Activated CD8-positive, alpha-beta memory T cell treated with anti-CD3 and anti-CD28 coated beads for 1 hour (primary cell): ENCODE measurements around the gene THTPA.

ENCODE experiments used
- DNase-seq, 2 donors: peaks; one replicate each; pipeline ENCODE4 v3.0.0-alpha.2; 2020; ENCODE audit warnings: low read depth in 1 of 2; ENCODE audit errors: extremely low read depth in 1 of 2

The THTPA gene

DNA sequence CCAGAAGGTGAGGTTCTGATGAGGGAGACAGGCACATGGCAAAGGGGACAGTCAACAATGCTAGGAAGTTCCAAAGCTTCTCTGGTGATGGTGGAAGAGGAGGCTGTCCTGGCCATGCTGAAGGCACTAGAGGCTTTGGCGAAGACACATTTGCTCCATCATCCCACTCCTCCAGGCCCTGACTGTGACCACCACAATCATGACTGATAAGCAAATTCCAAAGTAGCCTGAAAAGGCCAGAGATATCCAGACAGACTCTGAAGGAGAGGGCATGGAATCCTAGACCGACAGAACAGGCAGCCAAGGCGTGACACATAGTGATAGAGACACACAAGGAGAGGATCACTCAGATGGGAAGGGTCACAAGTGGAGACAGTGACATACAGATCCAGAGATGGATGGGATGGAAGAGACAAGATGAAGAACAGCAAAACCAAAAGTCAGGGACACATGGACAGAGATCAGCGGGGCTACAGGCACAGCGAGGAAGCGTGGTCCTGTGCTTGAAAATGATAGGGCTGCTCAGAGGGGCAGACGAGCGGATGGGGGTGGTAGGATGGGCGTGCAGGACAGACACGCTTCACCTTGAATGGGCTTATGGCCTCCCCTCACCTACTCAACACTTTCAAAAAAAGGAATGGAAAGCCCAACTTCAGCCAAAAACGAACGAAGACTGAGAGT is 5.8 kb upstream of the THTPA start:
- no peak for DNase-seq

DNA sequence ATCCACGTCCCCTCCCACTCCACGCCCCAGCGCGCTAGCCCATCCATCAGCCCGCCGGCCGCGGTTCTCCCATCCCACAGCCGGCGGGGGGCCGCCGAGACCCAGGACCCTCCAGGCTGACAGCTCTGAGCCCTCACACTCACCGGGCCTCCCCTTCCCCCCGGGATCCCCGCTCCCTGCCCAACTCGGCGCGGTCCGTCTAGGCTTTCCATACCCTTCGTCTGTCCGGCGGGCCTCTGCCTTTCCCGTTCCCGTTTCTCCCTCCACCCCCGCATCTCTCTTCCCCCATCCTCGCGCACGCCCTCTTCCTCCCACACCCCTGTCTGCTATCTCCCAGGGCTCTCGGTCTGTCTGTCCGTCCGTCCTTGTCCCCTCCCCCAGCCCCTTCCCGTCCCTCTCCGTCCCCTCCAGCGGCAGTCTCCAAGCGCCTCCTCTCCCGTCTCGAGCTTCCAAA is 5.2 kb upstream of the THTPA start:
- DNase-seq, result no peak

DNA sequence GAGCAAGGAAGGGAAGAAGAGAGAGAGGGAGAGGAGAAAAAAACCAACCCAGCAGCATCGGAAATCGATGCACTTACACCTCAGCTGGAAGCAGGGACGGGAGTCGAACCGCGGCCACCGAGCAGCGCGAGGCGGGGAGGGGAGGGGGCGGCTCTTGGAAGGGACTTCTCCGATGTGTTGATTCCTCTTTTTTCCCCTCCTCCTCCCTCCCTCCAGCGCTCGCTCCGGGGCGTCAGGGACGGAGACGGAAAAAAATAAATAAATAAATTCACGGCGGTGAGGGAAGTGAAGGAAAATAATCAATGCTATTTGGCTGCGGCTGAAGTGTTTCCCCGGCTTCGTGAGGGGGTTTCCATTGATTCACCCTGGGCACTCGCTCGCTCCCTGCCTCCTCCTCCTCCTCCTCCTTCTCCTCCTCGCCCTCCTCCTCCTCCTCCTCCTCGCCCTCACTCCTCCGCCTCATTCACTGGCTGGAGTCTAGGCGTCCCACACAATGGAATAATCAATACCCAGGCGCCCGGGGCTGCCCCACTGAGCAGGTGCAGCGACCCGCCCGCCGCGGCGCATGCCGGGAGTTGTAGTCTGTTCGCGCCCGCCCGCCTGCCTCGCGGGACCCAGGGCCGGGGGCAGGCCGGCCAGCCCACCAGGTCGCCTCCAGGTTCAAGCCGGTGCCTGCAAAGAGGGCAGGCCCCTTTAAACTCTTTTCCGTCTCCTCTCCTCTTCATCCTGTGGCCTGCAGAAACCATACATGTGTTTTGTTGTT is 4.6 kb upstream of the THTPA start, which contains the start of gene ZFHX2:
TSS of gene ZFHX2 (minus strand) at position 500 of the 763 bp plus-strand sequence. CDS start 16,440 bp downstream, outside the sequence.
- DNase-seq, result peak; percentile 23 to 67

DNA sequence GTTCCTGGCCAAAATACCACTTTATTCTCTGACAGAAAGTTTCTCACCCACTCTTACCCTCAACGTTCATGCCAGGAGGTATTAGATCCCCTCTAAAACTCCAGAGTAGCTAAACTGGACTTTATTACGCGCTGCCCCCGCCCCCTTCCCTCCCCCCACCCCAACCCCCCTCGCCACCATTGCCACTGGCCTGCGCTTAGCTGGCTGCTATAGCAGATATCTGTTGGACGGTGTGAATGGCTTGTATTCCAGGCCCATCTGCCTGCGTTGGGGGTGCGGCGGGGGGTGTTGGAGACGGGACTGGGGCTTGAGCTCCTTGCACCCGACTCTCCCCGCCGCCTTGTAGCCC is 564 bp upstream of the THTPA start:
- DNase-seq, result no peak

DNA sequence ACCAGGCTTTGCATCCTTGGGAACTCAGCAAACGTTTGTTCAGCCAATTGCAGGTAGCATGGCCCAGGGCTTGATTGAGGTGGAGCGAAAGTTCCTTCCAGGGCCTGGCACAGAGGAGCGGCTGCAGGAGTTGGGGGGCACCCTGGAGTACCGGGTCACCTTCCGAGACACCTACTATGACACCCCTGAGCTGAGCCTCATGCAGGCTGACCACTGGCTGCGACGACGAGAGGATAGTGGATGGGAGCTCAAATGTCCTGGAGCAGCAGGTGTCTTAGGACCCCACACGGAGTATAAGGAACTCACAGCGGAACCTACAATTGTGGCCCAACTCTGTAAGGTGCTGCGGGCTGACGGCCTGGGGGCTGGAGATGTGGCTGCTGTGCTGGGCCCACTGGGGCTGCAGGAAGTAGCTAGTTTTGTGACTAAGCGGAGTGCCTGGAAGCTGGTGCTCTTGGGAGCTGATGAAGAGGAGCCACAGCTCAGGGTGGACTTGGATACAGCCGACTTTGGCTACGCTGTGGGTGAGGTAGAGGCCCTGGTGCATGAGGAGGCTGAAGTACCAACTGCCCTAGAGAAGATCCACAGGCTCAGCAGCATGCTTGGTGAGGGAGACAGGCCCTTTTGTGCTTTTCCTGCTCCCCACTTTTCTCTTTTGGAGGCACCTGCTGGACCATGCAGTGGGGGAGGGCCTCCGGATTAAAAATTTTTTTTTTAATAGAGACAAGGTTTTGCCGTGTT is 799 bp downstream of the THTPA start:
- DNase-seq, result no peak

DNA sequence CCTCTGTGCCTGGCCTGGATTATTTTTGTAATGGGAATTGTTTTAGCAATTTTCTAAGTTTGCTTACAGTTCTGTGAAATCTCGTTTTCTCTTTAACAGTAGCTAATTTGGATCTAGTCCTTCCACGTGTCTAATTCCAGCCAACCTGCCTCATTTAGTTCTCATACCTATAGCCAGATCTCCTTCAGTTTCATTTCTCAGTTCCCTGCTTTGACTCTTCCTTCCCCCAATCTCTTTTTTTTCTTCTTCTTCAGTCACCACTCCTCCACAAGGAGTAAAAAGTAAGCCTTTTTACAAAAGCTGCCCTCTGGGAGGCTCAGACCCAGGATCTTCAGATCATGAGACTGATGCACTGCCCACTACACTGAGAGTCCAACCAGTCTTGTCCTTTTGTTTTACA is 1.4 kb downstream of the THTPA start:
- DNase-seq, result no peak

DNA sequence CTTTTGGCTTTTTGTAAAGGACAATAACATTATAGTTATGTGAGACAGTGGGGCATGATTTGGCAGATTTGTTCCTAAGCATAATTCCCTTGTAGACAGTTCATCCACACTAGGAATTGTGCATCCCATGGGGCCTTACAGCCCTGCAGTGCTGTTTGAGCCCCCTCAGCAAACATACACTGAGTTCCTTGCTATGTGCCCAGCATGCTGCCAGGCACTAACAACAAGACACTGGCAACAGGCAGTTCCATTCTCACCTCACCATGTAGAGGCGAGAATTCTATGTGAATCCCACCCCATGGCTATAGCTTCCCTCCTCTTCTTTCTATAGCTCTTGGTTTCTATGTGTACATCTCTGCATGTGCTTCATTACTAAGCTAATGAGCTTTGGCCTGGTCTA is 1.9 kb downstream of the THTPA start:
- no peak for DNase-seq

DNA sequence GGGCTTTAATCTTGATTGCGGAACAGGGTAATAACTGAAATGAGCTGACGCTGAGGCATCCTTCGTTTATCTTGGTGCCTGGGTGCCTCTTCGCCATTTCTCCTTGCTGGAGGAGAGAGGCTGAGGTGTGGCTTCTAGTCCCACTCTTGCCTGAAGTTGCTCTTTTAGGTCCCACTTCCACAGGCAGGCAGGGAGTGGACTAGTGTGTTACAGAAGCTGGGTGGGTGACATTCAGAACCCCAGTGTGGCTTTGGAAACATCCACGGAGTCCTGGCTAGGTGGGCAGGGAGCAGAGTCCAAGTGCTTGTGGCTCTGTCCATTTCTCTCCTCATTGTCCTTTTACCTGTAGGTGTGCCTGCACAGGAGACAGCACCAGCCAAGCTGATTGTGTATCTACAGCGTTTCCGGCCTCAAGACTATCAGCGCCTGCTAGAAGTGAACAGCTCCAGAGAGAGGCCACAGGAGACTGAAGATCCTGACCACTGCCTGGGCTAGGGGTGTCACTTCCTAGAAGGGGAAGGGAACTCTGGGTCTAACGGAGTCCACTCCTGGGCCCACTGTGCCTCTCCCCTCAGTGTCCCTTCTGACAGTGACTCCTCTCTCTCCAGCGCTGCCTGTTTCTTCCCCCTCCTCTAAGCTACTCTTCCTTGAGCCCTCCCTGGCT is 2.4 kb downstream of the THTPA start:
- no peak for DNase-seq

DNA sequence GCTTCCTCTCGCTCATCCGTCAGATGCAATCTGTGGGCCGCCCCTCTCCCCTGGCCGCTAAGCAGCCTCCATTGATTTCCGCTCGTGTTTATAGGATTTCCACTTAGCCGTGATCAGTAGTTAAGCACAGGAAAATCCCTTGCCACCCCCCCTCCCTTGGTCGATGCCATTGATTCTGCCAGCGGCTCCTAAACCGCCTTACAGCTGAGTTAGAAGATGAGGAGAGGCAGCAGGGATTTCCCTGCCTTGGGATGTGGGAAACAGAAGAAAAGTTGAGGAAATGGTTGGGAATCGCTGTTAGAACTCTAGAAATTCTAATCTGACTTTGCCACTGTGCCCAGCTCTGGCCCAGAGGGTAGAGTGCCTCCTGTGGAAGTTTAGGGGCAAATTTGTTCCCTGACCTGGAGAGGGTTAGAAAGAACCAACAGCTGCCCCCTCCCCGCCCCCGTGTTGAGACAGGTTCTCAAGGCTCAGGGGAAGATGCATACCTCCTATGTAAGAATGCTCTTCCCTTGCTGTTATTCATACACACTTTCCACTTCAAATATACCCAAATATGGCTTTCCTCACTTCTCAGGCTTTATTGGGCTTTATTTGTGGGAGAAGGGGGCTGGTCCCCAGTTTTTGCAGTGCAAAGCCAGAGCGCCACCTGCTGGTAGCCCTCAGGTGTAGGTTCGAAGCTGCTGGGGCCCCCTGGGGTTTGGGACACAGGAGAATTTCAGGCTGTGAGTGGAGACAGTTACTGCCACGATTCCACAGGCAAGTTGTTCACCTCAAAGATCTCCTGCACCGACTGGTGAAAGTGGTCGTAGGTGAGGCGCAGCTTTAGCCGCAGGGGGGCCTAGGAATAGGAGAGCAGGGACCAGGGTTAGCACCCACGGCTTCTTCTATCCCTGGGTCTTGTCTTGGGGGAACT is 3.2 kb downstream of the THTPA start:
- DNase-seq, result peak; percentile 44 to 65

DNA sequence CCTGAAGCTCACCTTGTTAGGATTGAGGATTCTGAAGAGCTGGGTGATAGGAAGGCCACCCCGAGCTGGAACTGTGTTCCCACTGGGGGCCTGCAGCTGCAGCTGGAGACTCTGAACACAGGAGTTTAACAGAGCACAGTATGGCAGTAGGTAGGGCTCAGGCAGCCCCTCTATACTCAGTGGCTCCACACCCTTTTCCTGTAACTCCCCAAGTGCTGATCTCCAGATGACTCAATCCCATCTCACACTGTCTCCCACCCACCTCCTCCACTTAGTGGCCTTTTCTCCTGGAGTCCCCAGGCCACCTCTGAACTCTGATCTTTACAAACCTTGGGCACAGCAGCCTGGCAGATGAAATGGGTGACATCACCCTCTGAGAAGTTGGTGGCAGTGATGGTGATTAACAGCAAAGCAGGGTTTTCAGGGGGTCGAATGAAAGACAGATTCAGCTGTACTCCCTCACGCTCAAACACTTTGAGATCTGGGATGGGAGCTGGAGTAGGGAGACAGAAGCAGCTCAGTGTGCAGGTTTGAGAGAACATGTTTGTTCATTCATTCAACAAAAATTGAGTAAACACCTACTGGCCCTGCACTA is 4.0 kb downstream of the THTPA start:
- no peak for DNase-seq

DNA sequence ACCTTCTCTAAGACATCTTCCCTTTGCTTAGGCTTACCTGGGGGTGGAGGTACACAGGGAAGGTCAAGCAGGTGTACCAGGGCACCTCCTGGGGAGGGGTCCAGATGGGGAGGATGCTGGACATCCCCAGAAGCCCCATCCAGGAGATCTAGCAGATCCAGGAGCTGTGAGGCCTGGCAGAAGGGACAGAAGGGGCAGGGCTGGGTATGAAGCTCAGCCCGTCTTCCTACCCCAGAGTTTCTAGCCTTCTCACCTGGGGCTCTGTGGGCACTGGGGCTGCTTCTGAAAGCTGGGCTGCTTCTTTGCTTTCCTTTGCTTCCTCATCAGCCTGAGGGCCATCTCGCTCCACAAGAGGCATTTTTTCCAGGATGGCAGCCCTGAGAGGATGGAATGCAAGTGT is 5.2 kb downstream of the THTPA start:
- no peak for DNase-seq

DNA sequence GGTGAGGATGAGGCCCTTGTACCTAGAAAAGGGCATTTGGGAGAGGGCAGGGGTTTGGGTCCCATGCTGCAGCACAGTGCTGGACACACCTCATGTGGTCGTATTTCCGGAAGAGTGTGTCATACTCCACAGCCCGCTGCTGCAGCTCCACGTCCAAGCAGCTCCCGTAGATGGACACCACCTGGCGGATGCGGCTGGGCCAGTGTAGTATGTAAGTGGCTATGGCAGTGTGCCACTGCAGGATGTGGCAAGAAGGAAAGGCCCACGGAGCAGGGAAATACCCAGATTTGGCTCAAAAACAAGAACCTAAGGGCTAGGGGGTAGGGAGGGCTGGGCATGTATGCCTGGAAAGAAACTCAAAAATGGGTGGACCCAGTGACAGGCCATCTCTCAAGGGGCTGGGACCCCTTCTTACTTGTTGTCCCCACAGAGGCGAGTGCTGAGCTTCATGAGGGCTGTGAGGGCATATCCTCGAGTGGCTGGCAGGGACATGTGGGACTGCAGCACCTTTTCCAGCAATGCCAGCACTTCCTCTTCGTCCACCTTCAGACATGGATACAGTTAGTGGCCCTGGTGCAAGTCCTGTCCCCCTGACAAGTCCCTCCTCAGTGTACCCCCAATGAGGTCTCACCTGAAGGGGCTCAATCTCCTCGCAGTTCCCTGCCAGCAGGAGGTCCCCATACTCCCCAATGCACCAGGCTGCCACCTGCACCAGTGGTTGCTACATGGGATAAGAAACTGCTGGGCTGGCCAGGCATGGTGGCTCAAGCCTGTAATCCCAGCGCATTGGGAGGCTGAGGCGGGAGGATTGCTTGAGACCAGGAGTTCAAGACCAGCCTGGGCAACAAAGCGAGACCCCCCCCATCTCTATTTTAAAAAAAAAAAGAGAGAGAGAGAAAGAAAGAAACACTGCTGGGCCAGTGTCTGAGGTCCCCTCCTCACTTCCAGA is 6.1 kb downstream of the THTPA start:
- DNase-seq, result no peak

DNA sequence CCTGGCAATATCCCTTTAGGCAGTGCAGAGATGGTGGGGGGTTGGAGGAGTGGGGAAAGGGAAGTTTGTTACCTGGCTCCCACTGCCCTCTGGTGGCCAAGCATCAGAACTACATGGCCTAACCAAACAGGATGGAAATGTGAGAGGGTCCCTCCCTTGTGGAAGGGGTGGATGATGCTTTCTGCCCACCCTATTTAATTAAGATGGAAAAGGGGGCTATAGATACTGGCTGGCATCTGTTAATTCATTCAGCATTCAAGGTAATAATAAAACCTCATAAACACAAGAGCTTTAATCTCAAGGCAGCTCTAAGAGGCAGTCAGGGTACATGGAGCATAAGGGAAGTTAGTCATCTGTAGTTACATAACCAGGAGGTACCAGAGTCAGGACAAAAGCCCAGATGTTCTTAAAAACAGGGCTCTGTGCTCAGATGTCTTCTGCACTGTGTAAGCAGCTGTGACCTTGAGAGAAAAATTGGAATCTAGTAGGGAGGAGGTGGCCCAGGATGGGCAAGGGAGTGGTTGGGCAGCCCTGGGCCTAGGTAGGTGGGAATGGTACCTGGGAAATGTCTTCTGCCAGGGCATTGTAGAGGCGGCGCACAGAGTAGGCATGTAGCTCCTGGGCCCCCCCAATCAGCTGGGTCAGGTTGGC is 6.9 kb downstream of the THTPA start:
- peak in 1 of 2 donors; percentile 33 for DNase-seq

DNA sequence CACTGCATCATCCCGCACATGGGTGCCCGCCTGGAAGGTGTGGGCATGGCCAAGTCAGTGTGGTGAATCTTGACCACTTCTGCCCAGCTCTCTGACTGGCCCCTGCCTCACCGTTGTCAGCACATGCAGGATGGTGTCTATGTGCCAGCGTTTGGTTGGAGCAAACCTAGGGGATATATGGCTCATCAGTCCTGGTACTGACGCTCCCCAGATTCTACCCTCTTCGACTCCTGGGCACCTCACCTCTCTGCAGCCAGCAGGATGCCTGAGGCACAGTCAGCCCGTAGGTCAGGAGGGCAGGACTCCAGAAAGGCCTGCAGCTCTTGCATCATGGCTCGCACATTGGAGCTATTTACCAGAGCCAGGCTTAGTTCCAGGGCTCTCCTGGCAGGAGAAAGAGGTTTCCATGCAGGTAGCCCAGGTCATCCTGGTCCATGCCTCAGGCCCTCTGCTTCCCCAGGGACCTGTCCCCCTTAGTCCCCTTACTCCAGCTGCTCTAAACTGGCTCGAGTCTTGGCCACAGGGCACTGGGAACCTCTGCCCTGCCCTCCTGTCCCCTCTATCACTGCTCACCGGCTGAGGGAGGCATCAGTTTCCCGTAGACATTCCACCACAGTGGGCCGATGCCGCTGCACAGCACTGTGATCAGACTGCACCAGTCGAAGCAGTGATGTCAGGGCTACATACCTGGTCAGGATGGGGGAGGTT is 7.6 kb downstream of the THTPA start:
- DNase-seq, result no peak

DNA sequence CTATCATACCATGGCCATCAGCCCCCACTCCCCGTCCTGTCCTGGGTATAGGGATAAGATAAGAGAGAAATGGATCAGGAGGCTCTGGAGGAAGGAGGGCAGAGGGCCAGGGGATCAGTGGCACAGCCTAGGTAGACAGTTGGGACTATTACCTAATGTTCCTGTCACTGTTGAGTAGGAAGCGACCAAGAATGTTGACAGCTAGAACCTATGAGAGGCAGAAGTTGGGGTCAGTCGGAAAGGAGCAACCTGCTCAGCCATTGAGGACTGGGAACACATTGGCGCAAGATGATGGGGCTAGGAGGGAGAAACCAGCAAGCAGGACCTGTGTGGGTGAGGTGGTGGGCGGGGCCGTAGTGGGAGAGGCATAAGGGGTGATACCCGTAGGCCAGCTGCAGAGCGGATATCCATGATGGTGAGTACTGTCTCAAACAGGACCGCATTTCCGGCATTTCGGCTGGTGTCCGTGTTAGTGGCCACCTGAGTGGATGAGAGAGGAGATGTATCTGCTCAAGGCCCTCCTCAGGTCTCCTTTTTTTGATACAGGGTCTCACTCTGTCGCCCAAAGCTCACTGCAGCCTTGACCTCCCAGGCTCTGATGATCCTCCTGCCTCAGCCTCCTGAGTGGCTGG is 8.2 kb downstream of the THTPA start:
- DNase-seq, result no peak

DNA sequence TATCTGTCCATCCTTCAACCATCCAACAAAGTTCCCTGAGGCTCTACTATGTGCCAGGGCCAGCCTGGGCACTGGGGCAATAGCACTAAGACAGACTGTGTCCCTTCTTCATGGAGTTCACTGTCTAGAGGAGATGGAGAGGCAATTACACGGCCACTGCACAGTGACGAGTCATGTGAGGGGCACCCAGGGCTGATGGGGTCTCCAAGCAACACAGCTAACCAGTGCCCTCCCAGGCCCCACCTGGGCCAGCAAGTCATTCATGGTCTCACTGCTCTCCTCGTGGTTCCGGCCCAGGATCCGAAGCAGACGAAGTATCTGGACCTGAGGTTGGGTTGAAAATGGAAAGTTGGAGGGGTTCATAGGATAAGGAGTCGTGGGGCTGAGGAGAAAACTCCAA is 8.8 kb downstream of the THTPA start:
- DNase-seq, result no peak

DNA sequence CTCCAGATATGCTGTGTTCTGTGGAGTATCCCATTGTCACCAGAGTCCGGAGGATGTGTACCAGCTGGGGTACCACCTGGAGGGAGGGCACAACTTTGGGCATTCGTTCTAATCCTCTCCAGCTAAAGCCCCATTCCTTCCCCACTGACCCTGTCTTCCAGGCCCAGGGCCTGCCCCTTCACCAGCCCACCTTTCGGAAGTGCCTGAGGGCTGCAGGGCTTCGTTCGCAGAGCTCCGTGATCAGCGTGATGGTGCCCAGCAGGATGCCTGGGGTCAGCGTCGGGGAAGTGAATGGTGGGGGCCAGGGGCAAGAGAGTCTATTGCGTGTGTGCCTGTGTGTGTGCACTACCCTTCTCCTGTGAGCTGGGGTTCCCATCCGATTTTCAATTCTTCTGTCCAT is 9.6 kb downstream of the THTPA start:
- no peak for DNase-seq
